Activated CD8-positive, alpha-beta T cell treated with anti-CD3 and anti-CD28 coated beads, Interleukin-2, amount 10 ng/mL, durations not matched to agents 7 days and 5 days (primary cell): ENCODE data around the gene IFNA13. TPM values are rescaled to one million over a fixed set of nuclear protein-coding genes. Genes with fewer than 3 reads are reported as not detected.
"Not testable (repeated sequence)": the region's sequence is repeated elsewhere in the genome, so short reads cannot be mapped to it uniquely, and the experiment has no call there.

ENCODE experiments used
- ATAC-seq: fragments of 150-1000 bp; cut with Tn5 transposase; one replicate; pipeline ENCODE4 v1.10.0; 2021; ENCODE audit warnings: moderate library complexity
- CTCF ChIA-PET: fragments of 350-600 bp; sonication (Branson Sonifier 250); formaldehyde crosslinking; loops from one replicate; lab custom pipeline; 2021; ENCODE audit warnings: antibody characterized with exemption; lab: Charles Lee
- POLR2A ChIA-PET: fragments of 350-600 bp; sonication (Branson Sonifier 250); formaldehyde crosslinking; loops from one replicate; lab custom pipeline; 2021; ENCODE audit warnings: antibody characterized with exemption; lab: Charles Lee
- DNase-seq: peaks from one replicate; pipeline ENCODE4 v3.0.0-alpha.2; 2020
- H3K27ac Mint-ChIP-seq: one replicate; pipeline ENCODE4 v1.8.0; 2021; ENCODE audit warnings: mild to moderate bottlenecking, mixed read lengths
- H3K27me3 Mint-ChIP-seq: one replicate; pipeline ENCODE4 v1.8.0; 2021; ENCODE audit warnings: low read depth, mixed read lengths
- H3K36me3 Mint-ChIP-seq: one replicate; pipeline ENCODE4 v1.8.0; 2021; ENCODE audit warnings: low read depth, mixed read lengths
- H3K4me1 Mint-ChIP-seq: one replicate; pipeline ENCODE4 v1.8.0; 2021; ENCODE audit warnings: low read depth, mixed read lengths
- H3K4me3 Mint-ChIP-seq: one replicate; pipeline ENCODE4 v1.8.0; 2021; ENCODE audit warnings: mild to moderate bottlenecking, mixed read lengths
- H3K9me3 Mint-ChIP-seq: one replicate; pipeline ENCODE4 v1.8.0; 2022; ENCODE audit warnings: mixed read lengths; ENCODE audit not compliant: insufficient read depth
- total RNA-seq, 2 experiments: library from RNA; stranded (reverse); gene quantifications; one replicate each; pipeline ENCODE4 v1.2.3, GENCODE V29; 2021

IFNA13 gene
- total RNA-seq, 2 experiments from 2014 or later, result not detected

- ChIA-PET POLR2A (interaction anchor here (0.6 kb wide), 1 partner anchor 677 kb away, joined by 3 read pairs; no protein-coding TSS in a partner anchor), CTCF (interaction anchor here (0.7 to 3.8 kb wide), 45 partner anchors 9 to 393 kb away, joined by 3 to 123 read pairs (median 8); partner anchors contain the start of genes IFNA2, IFNA21, IFNA8 and KLHL9)
- Mint-ChIP-seq H3K27me3 (peaks cover 53% of the 10 kb centered on the region), H3K36me3 (no peaks in the 10 kb centered on the region), H3K9me3 (no peaks in the 10 kb centered on the region), H3K27ac (no peak overlapping the region), H3K4me3 (peak overlapping the region; percentile 48), H3K4me1 (peaks cover 5% of the 10 kb centered on the region)
- ATAC-seq, result peak; percentile 86
- DNase-seq, result peak; percentile 70
Observed at GRCh38 chr9:21395778-21396717, 28.2 kb upstream of the IFNA13 start.

- Mint-ChIP-seq H3K4me3 (no peak overlapping the region), H3K27ac (no peak overlapping the region)
- POLR2A ChIA-PET, result no interaction called here
Observed at GRCh38 chr9:21392270-21392669, 24.4 kb upstream of the IFNA13 start.

GRCh38 chr9:21385131-21385670 lies 17.3 kb upstream of the IFNA13 start, which contains the start of gene IFNA2:
TSS of gene IFNA2 (minus strand) at chr9:21385398. CDS start at chr9:21385329, 69 bp downstream.
- POLR2A ChIA-PET, result no interaction called here
- H3K36me3 Mint-ChIP-seq, result no peaks in the 10 kb centered on the region

More at GRCh38 chr9:21392270-21392669, 24.4 kb upstream of the IFNA13 start:
- Mint-ChIP-seq H3K36me3 (no peaks in the 10 kb centered on the region), H3K27me3 (peaks cover 54% of the 10 kb centered on the region), H3K9me3 (no peaks in the 10 kb centered on the region), H3K4me1 (peaks cover 5% of the 10 kb centered on the region)
- DNase-seq (no peak), ATAC-seq (peak; percentile 62)
- CTCF ChIA-PET, result interaction anchor here (0.7 to 2.3 kb wide), 11 partner anchors 10 to 197 kb away, joined by 3 to 12 read pairs (median 4); no protein-coding TSS in a partner anchor

GRCh38 chr9:21383627-21384026 lies 15.8 kb upstream of the IFNA13 start:
- no peaks in the 10 kb centered on the region for H3K36me3 Mint-ChIP-seq
- DNase-seq, result no peak
- peaks cover 22% of the 10 kb centered on the region for H3K4me1 Mint-ChIP-seq
- ChIA-PET POLR2A (no interaction called here), CTCF (no interaction called here)
- peaks cover 43% of the 10 kb centered on the region for H3K27me3 Mint-ChIP-seq
- no peak for ATAC-seq
- peak overlapping the region; percentile 1 for H3K4me3 Mint-ChIP-seq
- no peaks in the 10 kb centered on the region for H3K9me3 Mint-ChIP-seq
- no peak overlapping the region for H3K27ac Mint-ChIP-seq

More at GRCh38 chr9:21385131-21385670, 17.3 kb upstream of the IFNA13 start, which contains the start of gene IFNA2:
- Mint-ChIP-seq H3K4me1 (peaks cover 22% of the 10 kb centered on the region), H3K27me3 (peaks cover 41% of the 10 kb centered on the region), H3K4me3 (no peak within 1 kb of the TSS), H3K27ac (no peak within 1 kb of the TSS), H3K9me3 (no peaks in the 10 kb centered on the region)
- CTCF ChIA-PET, result interaction anchor here (1.9 kb wide), 1 partner anchor 11 kb away, joined by 11 read pairs; no protein-coding TSS in a partner anchor
- ATAC-seq (no peak), DNase-seq (no peak)

- peaks cover 35% of the 10 kb centered on the region for H3K27me3 Mint-ChIP-seq
- ATAC-seq, result peak; percentile 90
- no peak overlapping the region for H3K27ac Mint-ChIP-seq
- peak; percentile 45 for DNase-seq
- ChIA-PET POLR2A (no interaction called here), CTCF (interaction anchor here (0.9 to 3.0 kb wide), 4 partner anchors 10 to 53 kb away, joined by 3 to 25 read pairs (median 4); no protein-coding TSS in a partner anchor)
- H3K36me3 Mint-ChIP-seq, result no peaks in the 10 kb centered on the region
- H3K4me3 Mint-ChIP-seq, result peak overlapping the region; percentile 40
- H3K9me3 Mint-ChIP-seq, result no peaks in the 10 kb centered on the region
- peaks cover 22% of the 10 kb centered on the region for H3K4me1 Mint-ChIP-seq
Observed at GRCh38 chr9:21381448-21382339, 13.8 kb upstream of the IFNA13 start.

- ATAC-seq, H3K4me1 Mint-ChIP-seq, H3K4me3 Mint-ChIP-seq, POLR2A ChIA-PET, H3K9me3 Mint-ChIP-seq, DNase-seq, H3K27ac Mint-ChIP-seq, H3K36me3 Mint-ChIP-seq: not testable (repeated sequence)
- H3K27me3 Mint-ChIP-seq, result peaks cover 20% of the 10 kb centered on the region
- CTCF ChIA-PET, result interaction anchor here (1.8 kb wide), 1 partner anchor 25 kb away, joined by 8 read pairs; no protein-coding TSS in a partner anchor
Observed at GRCh38 chr9:21371467-21371866, 3.6 kb upstream of the IFNA13 start.

- peaks cover 29% of the 10 kb centered on the region for H3K27me3 Mint-ChIP-seq
- H3K9me3 Mint-ChIP-seq, H3K27ac Mint-ChIP-seq, H3K4me3 Mint-ChIP-seq, ATAC-seq, CTCF ChIA-PET, H3K36me3 Mint-ChIP-seq, DNase-seq, H3K4me1 Mint-ChIP-seq, POLR2A ChIA-PET: not testable (repeated sequence)
Observed at GRCh38 chr9:21367169-21367568, 688 bp downstream of the IFNA13 start.

- ATAC-seq, result no peak
- no peak for DNase-seq
- CTCF ChIA-PET, result interaction anchor here (3.5 kb wide), 1 partner anchor 33 kb away, joined by 19 read pairs; no protein-coding TSS in a partner anchor
Observed at GRCh38 chr9:21362287-21362686, 5.6 kb downstream of the IFNA13 start.

GRCh38 chr9:21357479-21358460 lies 10.1 kb downstream of the IFNA13 start:
- peaks cover 19% of the 10 kb centered on the region for H3K4me1 Mint-ChIP-seq
- H3K36me3 Mint-ChIP-seq, result peaks cover 13% of the 10 kb centered on the region
- peaks cover 12% of the 10 kb centered on the region for H3K9me3 Mint-ChIP-seq
- ChIA-PET POLR2A (interaction anchor here (2.8 kb wide), 1 partner anchor 23 kb away, joined by 15 read pairs; the partner anchor contains the start of gene KLHL9), CTCF (interaction anchor here (0.7 to 1.8 kb wide), 7 partner anchors 18 to 163 kb away, joined by 3 to 9 read pairs (median 3); no protein-coding TSS in a partner anchor)
- DNase-seq (no peak), ATAC-seq (peak; percentile 81)
- peaks cover under 1% of the 10 kb centered on the region for H3K27me3 Mint-ChIP-seq
- peak overlapping the region; percentile 88 for H3K27ac Mint-ChIP-seq
- H3K4me3 Mint-ChIP-seq, result peak overlapping the region; percentile 60

More at GRCh38 chr9:21362287-21362686, 5.6 kb downstream of the IFNA13 start:
- H3K4me1 Mint-ChIP-seq, result peaks cover 18% of the 10 kb centered on the region
- no peaks in the 10 kb centered on the region for H3K9me3 Mint-ChIP-seq
- H3K27me3 Mint-ChIP-seq, result peaks cover 19% of the 10 kb centered on the region
- no peak overlapping the region for H3K27ac Mint-ChIP-seq
- H3K36me3 Mint-ChIP-seq, result peaks cover 6% of the 10 kb centered on the region
- POLR2A ChIA-PET, result interaction anchor here (0.6 kb wide), 1 partner anchor 27 kb away, joined by 3 read pairs; the partner anchor contains the start of gene KLHL9
- H3K4me3 Mint-ChIP-seq, result no peak overlapping the region

GRCh38 chr9:21350787-21351186 lies 17.1 kb downstream of the IFNA13 start, which contains the start of gene IFNA6:
TSS of gene IFNA6 (minus strand) at chr9:21350887. CDS start at chr9:21350887, 0 bp downstream.
- peaks cover 6% of the 10 kb centered on the region for H3K36me3 Mint-ChIP-seq
- ChIA-PET POLR2A (no interaction called here), CTCF (no interaction called here)
- DNase-seq (no peak), ATAC-seq (no peak)
- H3K9me3 Mint-ChIP-seq, result peaks cover 12% of the 10 kb centered on the region
- peaks cover 33% of the 10 kb centered on the region for H3K27me3 Mint-ChIP-seq
- H3K4me1 Mint-ChIP-seq, result no peaks in the 10 kb centered on the region
- H3K4me3 Mint-ChIP-seq, result no peak within 1 kb of the TSS
- H3K27ac Mint-ChIP-seq, result no peak within 1 kb of the TSS
